ENCODE results near the gene PLA2G15.

Gene PLA2G15

DNA sequence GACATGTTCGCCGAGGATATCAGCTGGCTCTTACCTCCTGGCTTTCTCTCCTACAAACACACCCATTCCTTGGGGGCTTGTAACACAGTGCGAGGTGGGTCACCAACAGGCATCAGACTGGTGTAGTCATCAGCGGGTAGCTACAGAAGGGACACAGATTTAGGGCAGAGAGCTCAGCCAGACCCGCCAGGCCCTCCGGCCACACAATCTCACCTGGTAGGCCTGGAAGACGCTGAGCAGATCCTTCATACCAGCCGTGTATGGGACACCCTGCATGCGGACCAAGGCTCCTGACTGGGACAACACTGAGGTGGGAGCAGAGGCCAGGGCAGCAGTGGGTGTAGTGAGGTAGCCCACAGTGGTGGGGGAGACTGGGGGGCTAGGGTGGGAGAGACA, 15.0 kb upstream of the PLA2G15 start:
- Histone ChIP-seq H4K20me1 (ENCODE audit: low read depth, low read length) (no peaks in the 10 kb centered on the region), H3K36me3 (ENCODE audit: low read length) (no peaks in the 10 kb centered on the region), H3K4me3 (ENCODE audit: insufficient read depth, low read length, poor library complexity, severe bottlenecking) (no peak overlapping the region)

DNA sequence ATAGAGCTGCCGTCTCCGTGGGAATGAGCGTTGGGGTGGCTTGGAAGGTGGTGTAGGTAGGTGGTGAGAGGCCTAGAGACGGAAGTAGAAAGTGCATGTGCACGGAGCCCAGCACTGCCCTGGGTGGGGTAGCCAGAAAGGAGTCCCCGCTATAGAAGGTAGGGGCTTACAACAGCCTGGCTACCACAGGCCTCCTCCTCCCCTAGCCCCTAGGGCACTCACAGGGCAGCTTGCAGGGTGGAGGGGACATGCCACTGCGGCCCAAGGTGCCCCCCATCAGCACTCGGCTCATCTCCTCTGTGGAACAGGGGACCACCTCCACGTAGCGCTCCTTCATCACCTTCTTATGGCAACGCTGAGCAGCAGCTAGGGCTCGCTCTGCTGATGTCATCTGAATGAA, 14.2 kb upstream of the PLA2G15 start:
- no peak overlapping the region for H3K27ac ChIP-seq (ENCODE audit: low read depth, low read length)
- no peaks in the 10 kb centered on the region for H3K9me3 ChIP-seq (ENCODE audit: insufficient read depth, low read length)
- H3K9ac ChIP-seq (ENCODE audit: low read length), result no peak overlapping the region
- H3K4me2 ChIP-seq (ENCODE audit: low read depth, low read length, poor library complexity, severe bottlenecking), result no peak overlapping the region
- H3F3A ChIP-seq (ENCODE audit: insufficient read depth), result peaks cover 10% of the 10 kb centered on the region
- no peaks in the 10 kb centered on the region for H3K9me2 ChIP-seq (replicated peaks; ENCODE audit: insufficient read depth, low read length)
- TF ChIP-seq EZH2phosphoT487 (conservative IDR thresholded peaks at IDR 0.05; ENCODE audit: low read length), result no peak
- TF ChIP-seq, protein P1, sequence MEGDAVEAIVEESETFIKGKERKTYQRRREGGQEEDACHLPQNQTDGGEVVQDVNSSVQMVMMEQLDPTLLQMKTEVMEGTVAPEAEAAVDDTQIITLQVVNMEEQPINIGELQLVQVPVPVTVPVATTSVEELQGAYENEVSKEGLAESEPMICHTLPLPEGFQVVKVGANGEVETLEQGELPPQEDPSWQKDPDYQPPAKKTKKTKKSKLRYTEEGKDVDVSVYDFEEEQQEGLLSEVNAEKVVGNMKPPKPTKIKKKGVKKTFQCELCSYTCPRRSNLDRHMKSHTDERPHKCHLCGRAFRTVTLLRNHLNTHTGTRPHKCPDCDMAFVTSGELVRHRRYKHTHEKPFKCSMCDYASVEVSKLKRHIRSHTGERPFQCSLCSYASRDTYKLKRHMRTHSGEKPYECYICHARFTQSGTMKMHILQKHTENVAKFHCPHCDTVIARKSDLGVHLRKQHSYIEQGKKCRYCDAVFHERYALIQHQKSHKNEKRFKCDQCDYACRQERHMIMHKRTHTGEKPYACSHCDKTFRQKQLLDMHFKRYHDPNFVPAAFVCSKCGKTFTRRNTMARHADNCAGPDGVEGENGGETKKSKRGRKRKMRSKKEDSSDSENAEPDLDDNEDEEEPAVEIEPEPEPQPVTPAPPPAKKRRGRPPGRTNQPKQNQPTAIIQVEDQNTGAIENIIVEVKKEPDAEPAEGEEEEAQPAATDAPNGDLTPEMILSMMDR (IDR thresholded peaks at IDR 0.05; ENCODE audit: insufficient read depth, low read length, poor library complexity, severe bottlenecking), result no peak
- no peak overlapping the region for H3K4me3 ChIP-seq (ENCODE audit: insufficient read depth, low read length, poor library complexity, severe bottlenecking)
- no peaks in the 10 kb centered on the region for H3K27me3 ChIP-seq (ENCODE audit: low read length)
- H4K20me1 ChIP-seq (ENCODE audit: low read depth, low read length), result no peaks in the 10 kb centered on the region
- H3K79me2 ChIP-seq (ENCODE audit: insufficient read depth, low read length), result no peaks in the 10 kb centered on the region
- no peak overlapping the region for H2AFZ ChIP-seq (ENCODE audit: low read depth, low read length, severe bottlenecking)
- no peaks in the 10 kb centered on the region for H3K36me3 ChIP-seq (ENCODE audit: low read length)

More for the DNA sequence above, 15.0 kb upstream of the PLA2G15 start:
- no peaks in the 10 kb centered on the region for H3K27me3 ChIP-seq (ENCODE audit: low read length)
- no peaks in the 10 kb centered on the region for H3K9me3 ChIP-seq (ENCODE audit: insufficient read depth, low read length)
- H3K9me2 ChIP-seq (replicated peaks; ENCODE audit: insufficient read depth, low read length), result no peaks in the 10 kb centered on the region
- H3K79me2 ChIP-seq (ENCODE audit: insufficient read depth, low read length), result no peaks in the 10 kb centered on the region
- no peak overlapping the region for H3K4me2 ChIP-seq (ENCODE audit: low read depth, low read length, poor library complexity, severe bottlenecking)
- no peak for TF ChIP-seq EZH2phosphoT487 (conservative IDR thresholded peaks at IDR 0.05; ENCODE audit: low read length)
- TF ChIP-seq, protein P1 (IDR thresholded peaks at IDR 0.05; ENCODE audit: insufficient read depth, low read length, poor library complexity, severe bottlenecking), result no peak
- no peak overlapping the region for H3K9ac ChIP-seq (ENCODE audit: low read length)
- no peak overlapping the region for H2AFZ ChIP-seq (ENCODE audit: low read depth, low read length, severe bottlenecking)
- H3F3A ChIP-seq (ENCODE audit: insufficient read depth), result peaks cover 10% of the 10 kb centered on the region
- no peak overlapping the region for H3K27ac ChIP-seq (ENCODE audit: low read depth, low read length)

GRCh38 chr16:68231384-68232136, 13.6 kb upstream of the PLA2G15 start:
- Histone ChIP-seq H3K36me3 (ENCODE audit: low read length) (no peaks in the 10 kb centered on the region), H3F3A (ENCODE audit: insufficient read depth) (peaks cover 10% of the 10 kb centered on the region), H4K20me1 (ENCODE audit: low read depth, low read length) (no peaks in the 10 kb centered on the region), H3K27ac (ENCODE audit: low read depth, low read length) (no peak overlapping the region), H3K4me2 (ENCODE audit: low read depth, low read length, poor library complexity, severe bottlenecking) (no peak overlapping the region), H3K9me2 (replicated peaks; ENCODE audit: insufficient read depth, low read length) (no peaks in the 10 kb centered on the region), H3K9me3 (ENCODE audit: insufficient read depth, low read length) (no peaks in the 10 kb centered on the region), H3K4me3 (ENCODE audit: insufficient read depth, low read length, poor library complexity, severe bottlenecking) (no peak overlapping the region), H3K79me2 (ENCODE audit: insufficient read depth, low read length) (no peaks in the 10 kb centered on the region), H3K27me3 (ENCODE audit: low read length) (no peaks in the 10 kb centered on the region), H3K9ac (ENCODE audit: low read length) (no peak overlapping the region), H2AFZ (ENCODE audit: low read depth, low read length, severe bottlenecking) (no peak overlapping the region)
- TF ChIP-seq, protein P1 (IDR thresholded peaks at IDR 0.05; ENCODE audit: insufficient read depth, low read length, poor library complexity, severe bottlenecking), result no peak
- TF ChIP-seq EZH2phosphoT487 (conservative IDR thresholded peaks at IDR 0.05; ENCODE audit: low read length), result no peak
